OCI-LY1 (cell line): ENCODE measurements around the gene PCDHGA10.
"Not testable (repeated sequence)": the region's sequence is repeated elsewhere in the genome, so short reads cannot be mapped to it uniquely, and the experiment has no call there.

Experiments used
- H2AFZ ChIP-seq: fragments of 200-600 bp; sonication (generic), shearing (Covaris generic); 2 replicates; pipeline ENCODE4 v1.6.0; 2014; ENCODE audit warnings: antibody characterized with exemption, mild to moderate bottlenecking, low read length
- H3F3A ChIP-seq: fragments of 200-600 bp; sonication (generic), shearing (Covaris generic); 2 replicates; pipeline ENCODE4 v1.6.0; 2014; ENCODE audit warnings: mild to moderate bottlenecking, antibody characterized with exemption, low read length, moderate library complexity; ENCODE audit not compliant: insufficient read depth
- H3K27ac ChIP-seq: fragments of 200-600 bp; sonication (generic); 2 replicates; pipeline ENCODE4 v1.5.1; 2014; ENCODE audit warnings: low read length, mixed run types, mild to moderate bottlenecking, low read depth; ENCODE audit not compliant: poor library complexity, severe bottlenecking
- H3K27me3 ChIP-seq: fragments of 200-600 bp; sonication (generic); 2 replicates; pipeline ENCODE4 v1.6.0; 2014; ENCODE audit warnings: antibody characterized with exemption, mild to moderate bottlenecking, low read length, moderate library complexity; ENCODE audit not compliant: insufficient read depth
- H3K36me3 ChIP-seq: fragments of 200-600 bp; sonication (generic); 2 replicates; pipeline ENCODE4 v1.6.1; 2014; ENCODE audit warnings: mild to moderate bottlenecking, antibody characterized with exemption, low read length, moderate library complexity, mixed read lengths; ENCODE audit not compliant: insufficient read depth
- H3K4me1 ChIP-seq: fragments of 200-600 bp; sonication (generic); 2 replicates; pipeline ENCODE4 v1.5.1; 2014; ENCODE audit warnings: mild to moderate bottlenecking, low read length, moderate library complexity; ENCODE audit not compliant: insufficient read depth, severe bottlenecking
- H3K4me2 ChIP-seq: fragments of 200-600 bp; sonication (generic), shearing (Covaris generic); 2 replicates; pipeline ENCODE4 v1.6.1; 2014; ENCODE audit warnings: low read length
- H3K4me3 ChIP-seq: fragments of 200-600 bp; sonication (generic); 2 replicates; pipeline ENCODE4 v1.5.1; 2014; ENCODE audit warnings: low read length, low read depth, mild to moderate bottlenecking, mixed read lengths; ENCODE audit not compliant: poor library complexity, severe bottlenecking
- H3K79me2 ChIP-seq: fragments of 200-600 bp; shearing (Covaris generic); 2 replicates; pipeline ENCODE4 v1.6.1; 2016; ENCODE audit warnings: mixed run types, low read length, mixed read lengths; ENCODE audit not compliant: insufficient read depth
- H3K9ac ChIP-seq: fragments of 200-600 bp; sonication (generic), shearing (Covaris generic); 2 replicates; pipeline ENCODE4 v1.6.1; 2014; ENCODE audit warnings: mild to moderate bottlenecking, low read length, mixed read lengths
- H3K9me2 ChIP-seq: fragments of 200-600 bp; sonication (generic), shearing (Covaris generic); 2 replicates; pipeline ENCODE4 v1.6.1; 2014; ENCODE audit warnings: low read depth, mild to moderate bottlenecking, low read length, mixed read lengths
- H3K9me3 ChIP-seq: fragments of 200-600 bp; shearing (Covaris generic); 2 replicates; pipeline ENCODE4 v1.6.1; 2014; ENCODE audit warnings: low read length, mixed read lengths
- H4K20me1 ChIP-seq: fragments of 200-600 bp; sonication (generic), shearing (Covaris generic); 2 replicates; pipeline ENCODE4 v1.6.0; 2016; ENCODE audit warnings: mild to moderate bottlenecking, low read length; ENCODE audit not compliant: insufficient read depth
- CTCF ChIP-seq: fragments of 200-600 bp; sonication (generic), shearing (Covaris generic); IDR thresholded peaks from 2 replicates; pipeline ENCODE4 v1.5.1; 2017; ENCODE audit warnings: mild to moderate bottlenecking, antibody characterized with exemption, low read length, moderate library complexity, mixed read lengths
- EZH2 ChIP-seq: fragments of 200-600 bp; sonication (generic), shearing (Covaris generic); IDR thresholded peaks from 2 replicates; pipeline ENCODE4 v1.8.0; 2017; ENCODE audit warnings: borderline replicate concordance, mixed run types, mild to moderate bottlenecking, antibody characterized with exemption, low read length, moderate library complexity, mixed read lengths

Gene PCDHGA10

GRCh38 chr5:141409598-141410306 is 3.0 kb upstream of the PCDHGA10 start:
- H3F3A ChIP-seq: no peaks in the 10 kb centered on the region
- H3K27me3 ChIP-seq: no peaks in the 10 kb centered on the region
- peaks cover 6% of the 10 kb centered on the region for H3K4me1 ChIP-seq
- no peak overlapping the region for H2AFZ ChIP-seq
- no peaks in the 10 kb centered on the region for H4K20me1 ChIP-seq
- no peaks in the 10 kb centered on the region for H3K9me2 ChIP-seq
- H3K9ac ChIP-seq: no peak overlapping the region
- H3K4me2 ChIP-seq: no peak overlapping the region
- no peaks in the 10 kb centered on the region for H3K36me3 ChIP-seq
- no peaks in the 10 kb centered on the region for H3K79me2 ChIP-seq
- H3K27ac ChIP-seq: no peak overlapping the region
- 0 out of 2 replicates have a peak, but pooled peaks cover 3% of the 10 kb centered on the region for H3K9me3 ChIP-seq
- H3K4me3 ChIP-seq: no peak overlapping the region
- TF ChIP-seq EZH2 (no peak), CTCF (no peak)

- Histone ChIP-seq H3K36me3 (no peaks in the 10 kb centered on the region), H4K20me1 (no peaks in the 10 kb centered on the region), H3K79me2 (no peaks in the 10 kb centered on the region), H3F3A (no peaks in the 10 kb centered on the region), H3K4me3 (no peak overlapping the region), H3K4me1 (peaks cover 6% of the 10 kb centered on the region), H3K4me2 (no peak overlapping the region), H3K27ac (no peak overlapping the region), H3K27me3 (no peaks in the 10 kb centered on the region), H3K9ac (no peak overlapping the region), H2AFZ (no peak overlapping the region), H3K9me3 (0 out of 2 replicates have a peak, but pooled peaks cover 4% of the 10 kb centered on the region), H3K9me2 (no peaks in the 10 kb centered on the region)
- TF ChIP-seq CTCF: no peak
- TF ChIP-seq EZH2: no peak
These were observed 1.2 kb upstream of the PCDHGA10 start for GRCh38 chr5:141411575-141411974.

GRCh38 chr5:141413540-141414069 is 818 bp downstream of the PCDHGA10 start:
- H3K9me2 ChIP-seq: no peaks in the 10 kb centered on the region
- H3K9me3 ChIP-seq: peaks cover 9% of the 10 kb centered on the region; the same call in 1 of the 2 replicates
- peak overlapping the region; percentile 78 for H3K4me3 ChIP-seq
- no peak overlapping the region for H3K27ac ChIP-seq
- H3K4me2 ChIP-seq: peak overlapping the region; percentile 96
- peak overlapping the region; percentile 92; the same call in 1 of the 2 replicates for H2AFZ ChIP-seq
- no peaks in the 10 kb centered on the region for H4K20me1 ChIP-seq
- H3K27me3 ChIP-seq: no peaks in the 10 kb centered on the region
- TF ChIP-seq EZH2 (no peak), CTCF (no peak)
- H3K9ac ChIP-seq: peak overlapping the region; percentile 79
- no peaks in the 10 kb centered on the region for H3F3A ChIP-seq
- no peaks in the 10 kb centered on the region for H3K79me2 ChIP-seq
- no peaks in the 10 kb centered on the region for H3K36me3 ChIP-seq
- peaks cover 6% of the 10 kb centered on the region for H3K4me1 ChIP-seq

- peaks cover 13% of the 10 kb centered on the region for H3K9me3 ChIP-seq
- not testable (repeated sequence) for H4K20me1 ChIP-seq, H3K27ac ChIP-seq, H3K4me3 ChIP-seq, H3K4me1 ChIP-seq, H3K79me2 ChIP-seq, H3K27me3 ChIP-seq, H2AFZ ChIP-seq, H3K36me3 ChIP-seq, H3K4me2 ChIP-seq, H3K9ac ChIP-seq, H3K9me2 ChIP-seq, H3F3A ChIP-seq
These were observed 1.9 kb downstream of the PCDHGA10 start for GRCh38 chr5:141414548-141415274.

GRCh38 chr5:141415275-141415618 is 2.5 kb downstream of the PCDHGA10 start:
- H3K36me3 ChIP-seq, H2AFZ ChIP-seq, H3K4me2 ChIP-seq, H3K4me3 ChIP-seq, H3K9ac ChIP-seq, H3F3A ChIP-seq, H3K27ac ChIP-seq, H3K4me1 ChIP-seq, H3K79me2 ChIP-seq, H4K20me1 ChIP-seq, H3K27me3 ChIP-seq, H3K9me2 ChIP-seq: not testable (repeated sequence)
- H3K9me3 ChIP-seq: peaks cover 13% of the 10 kb centered on the region
